ENCODE data around the gene TMEM132E.

DNA sequence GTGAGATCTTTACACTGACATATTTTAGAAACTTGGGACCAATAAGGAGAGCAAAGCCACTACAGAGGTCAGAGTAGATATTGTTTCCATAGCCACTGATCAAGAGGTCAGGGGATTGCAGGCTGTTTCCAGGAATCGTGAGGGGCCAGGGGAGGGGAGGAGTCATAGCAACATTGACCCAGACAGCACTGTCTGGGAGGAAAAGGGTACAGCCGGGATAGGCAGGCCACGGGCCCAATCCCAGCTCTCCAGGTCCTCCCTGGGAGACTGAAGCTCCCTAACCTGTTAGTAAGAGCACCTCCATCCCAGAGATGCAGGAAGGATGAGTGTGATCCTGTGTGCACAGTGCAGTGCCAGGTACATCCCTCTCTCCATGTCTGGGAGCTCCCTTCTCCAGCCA, 48.5 kb upstream of the TMEM132E start:
- TF ChIP-seq POLR2A (IDR thresholded peaks at IDR 0.05) (no peak), CTCF (IDR thresholded peaks at IDR 0.05) (no peak)
